DOHH2 (cell line): ENCODE results near the gene PIK3CB.
"Not testable (repeated sequence)": the region's sequence is repeated elsewhere in the genome, so short reads cannot be mapped to it uniquely, and the experiment has no call there.

Source experiments
- H3F3A ChIP-seq: fragments of 200-600 bp; sonication (generic), shearing (Covaris generic); 2 replicates; pipeline ENCODE4 v1.6.0; 2016; ENCODE audit warnings: antibody characterized with exemption, mild to moderate bottlenecking; ENCODE audit not compliant: control insufficient read depth, insufficient read depth
- H3K27ac ChIP-seq: fragments of 200-600 bp; sonication (generic); 2 replicates; pipeline ENCODE4 v1.5.1; 2014; ENCODE audit warnings: low read depth, mild to moderate bottlenecking, low read length, moderate library complexity
- H3K27me3 ChIP-seq: fragments of 200-600 bp; sonication (generic); 2 replicates; pipeline ENCODE4 v1.6.1; 2014; ENCODE audit warnings: mild to moderate bottlenecking, low read length, mixed read lengths; ENCODE audit not compliant: control insufficient read depth
- H3K36me3 ChIP-seq: fragments of 200-600 bp; sonication (generic); 2 replicates; pipeline ENCODE4 v1.6.1; 2014; ENCODE audit warnings: mild to moderate bottlenecking, low read length, moderate library complexity, mixed read lengths; ENCODE audit not compliant: control insufficient read depth
- H3K4me1 ChIP-seq: fragments of 200-600 bp; sonication (generic); 2 replicates; pipeline ENCODE4 v1.6.1; 2014; ENCODE audit warnings: mild to moderate bottlenecking, low read length, mixed read lengths; ENCODE audit not compliant: control insufficient read depth
- H3K4me2 ChIP-seq: fragments of 200-600 bp; sonication (generic); 2 replicates; pipeline ENCODE4 v1.6.0; 2014; ENCODE audit warnings: mild to moderate bottlenecking, low read length, moderate library complexity
- H3K4me3 ChIP-seq: fragments of 200-600 bp; sonication (generic); 2 replicates; pipeline ENCODE4 v1.5.1; 2014; ENCODE audit warnings: mild to moderate bottlenecking, low read length, mixed read lengths
- H3K79me2 ChIP-seq: fragments of 200-600 bp; sonication (generic); 2 replicates; pipeline ENCODE4 v1.6.1; 2014; ENCODE audit warnings: mild to moderate bottlenecking, low read length, mixed read lengths; ENCODE audit not compliant: control insufficient read depth
- H3K9me2 ChIP-seq: fragments of 200-600 bp; sonication (generic); replicated peaks from 2 replicates; pipeline ENCODE4 v1.6.1; 2014; ENCODE audit warnings: mild to moderate bottlenecking, low read length, mixed read lengths; ENCODE audit not compliant: control insufficient read depth
- H3K9me3 ChIP-seq: fragments of 200-600 bp; sonication (generic); 2 replicates; pipeline ENCODE4 v1.6.1; 2014; ENCODE audit warnings: antibody characterized with exemption, low read length, mixed read lengths; ENCODE audit not compliant: control insufficient read depth, insufficient read depth
- H4K20me1 ChIP-seq: fragments of 200-600 bp; sonication (generic); 2 replicates; pipeline ENCODE4 v1.6.0; 2014; ENCODE audit warnings: low read depth, mild to moderate bottlenecking, antibody characterized with exemption, low read length, moderate library complexity; ENCODE audit not compliant: control insufficient read depth, insufficient read depth
- EZH2phosphoT487 ChIP-seq: fragments of 200-600 bp; sonication (generic); IDR thresholded peaks from 2 replicates; pipeline ENCODE4 v1.6.1; 2017; ENCODE audit warnings: borderline replicate concordance, mild to moderate bottlenecking, antibody characterized with exemption, low read length, moderate library complexity, mixed read lengths
- TF ChIP-seq, protein P1 (sequence below): fragments of 200-600 bp; sonication (generic); IDR thresholded peaks from one replicate; pipeline ENCODE4 v1.5.1; 2014; ENCODE audit warnings: antibody characterized with exemption, mild to moderate bottlenecking, low read depth, low read length; ENCODE audit not compliant: poor library complexity, severe bottlenecking

PIK3CB gene

GRCh38 chr3:138850151-138850550 lies 15.4 kb upstream of the PIK3CB start:
- no peak overlapping the region for H3K4me3 ChIP-seq

DNA sequence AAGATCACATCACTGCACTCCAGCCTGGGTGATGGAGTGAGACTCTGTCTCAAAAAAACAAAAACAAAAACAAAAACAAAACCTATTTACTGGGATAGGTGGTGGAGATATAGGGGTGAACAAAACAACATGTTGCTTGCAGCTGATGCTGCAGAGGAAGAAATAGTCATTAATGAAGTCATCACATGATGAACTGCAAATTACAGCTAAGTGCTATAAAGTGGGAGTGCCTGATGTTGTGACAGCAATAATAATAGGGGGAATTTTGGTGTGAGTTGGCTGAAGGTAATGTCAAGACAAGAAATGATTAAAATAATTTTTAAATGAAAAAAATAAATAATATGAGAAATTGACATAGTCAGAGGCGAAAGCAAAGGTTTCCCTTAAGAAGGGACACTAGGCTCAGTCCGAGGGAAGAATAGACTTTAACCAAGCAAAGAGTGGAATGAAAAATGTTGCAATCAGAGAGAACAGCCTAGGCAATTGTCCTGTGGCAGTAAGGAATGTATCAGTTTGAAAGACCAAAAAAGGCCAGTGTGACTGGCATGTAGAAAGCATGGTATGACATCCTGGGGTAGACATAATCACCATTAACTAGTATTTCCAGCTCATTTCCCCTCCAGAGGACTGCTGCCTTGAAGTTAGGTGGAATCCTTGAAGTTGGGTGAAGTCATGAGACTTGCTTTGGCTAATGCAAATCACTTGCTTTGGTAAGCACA lies 14.7 kb upstream of the PIK3CB start:
- Histone ChIP-seq H3K4me2 (no peak overlapping the region), H3K4me1 (peaks cover 7% of the 10 kb centered on the region), H4K20me1 (no peaks in the 10 kb centered on the region), H3K9me2 (no peaks in the 10 kb centered on the region), H3K4me3 (no peak overlapping the region), H3K36me3 (no peaks in the 10 kb centered on the region), H3F3A (no peaks in the 10 kb centered on the region), H3K9me3 (no peaks in the 10 kb centered on the region), H3K27me3 (no peaks in the 10 kb centered on the region), H3K27ac (no peak overlapping the region), H3K79me2 (no peaks in the 10 kb centered on the region)
- TF ChIP-seq, protein P1, sequence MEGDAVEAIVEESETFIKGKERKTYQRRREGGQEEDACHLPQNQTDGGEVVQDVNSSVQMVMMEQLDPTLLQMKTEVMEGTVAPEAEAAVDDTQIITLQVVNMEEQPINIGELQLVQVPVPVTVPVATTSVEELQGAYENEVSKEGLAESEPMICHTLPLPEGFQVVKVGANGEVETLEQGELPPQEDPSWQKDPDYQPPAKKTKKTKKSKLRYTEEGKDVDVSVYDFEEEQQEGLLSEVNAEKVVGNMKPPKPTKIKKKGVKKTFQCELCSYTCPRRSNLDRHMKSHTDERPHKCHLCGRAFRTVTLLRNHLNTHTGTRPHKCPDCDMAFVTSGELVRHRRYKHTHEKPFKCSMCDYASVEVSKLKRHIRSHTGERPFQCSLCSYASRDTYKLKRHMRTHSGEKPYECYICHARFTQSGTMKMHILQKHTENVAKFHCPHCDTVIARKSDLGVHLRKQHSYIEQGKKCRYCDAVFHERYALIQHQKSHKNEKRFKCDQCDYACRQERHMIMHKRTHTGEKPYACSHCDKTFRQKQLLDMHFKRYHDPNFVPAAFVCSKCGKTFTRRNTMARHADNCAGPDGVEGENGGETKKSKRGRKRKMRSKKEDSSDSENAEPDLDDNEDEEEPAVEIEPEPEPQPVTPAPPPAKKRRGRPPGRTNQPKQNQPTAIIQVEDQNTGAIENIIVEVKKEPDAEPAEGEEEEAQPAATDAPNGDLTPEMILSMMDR, result no peak

More at GRCh38 chr3:138850151-138850550, 15.4 kb upstream of the PIK3CB start:
- no peaks in the 10 kb centered on the region for H4K20me1 ChIP-seq
- peaks cover 7% of the 10 kb centered on the region for H3K4me1 ChIP-seq
- TF ChIP-seq EZH2phosphoT487, result no peak
- TF ChIP-seq, protein P1, result no peak
- H3K36me3 ChIP-seq, result no peaks in the 10 kb centered on the region
- H3K79me2 ChIP-seq, result no peaks in the 10 kb centered on the region
- H3F3A ChIP-seq, result no peaks in the 10 kb centered on the region
- H3K27ac ChIP-seq, result no peak overlapping the region
- H3K9me2 ChIP-seq, result no peaks in the 10 kb centered on the region
- no peak overlapping the region for H3K4me2 ChIP-seq
- no peaks in the 10 kb centered on the region for H3K27me3 ChIP-seq
- H3K9me3 ChIP-seq, result no peaks in the 10 kb centered on the region

- Histone ChIP-seq H3K9me3 (no peaks in the 10 kb centered on the region), H4K20me1 (no peaks in the 10 kb centered on the region), H3K27me3 (no peaks in the 10 kb centered on the region), H3K4me2 (no peak overlapping the region), H3F3A (no peaks in the 10 kb centered on the region), H3K79me2 (no peaks in the 10 kb centered on the region), H3K36me3 (no peaks in the 10 kb centered on the region), H3K4me3 (no peak overlapping the region), H3K9me2 (no peaks in the 10 kb centered on the region), H3K4me1 (peaks cover 7% of the 10 kb centered on the region), H3K27ac (no peak overlapping the region)
- TF ChIP-seq, protein P1, result no peak
- TF ChIP-seq EZH2phosphoT487, result no peak
These were observed 14.0 kb upstream of the PIK3CB start for GRCh38 chr3:138848696-138849095.

DNA sequence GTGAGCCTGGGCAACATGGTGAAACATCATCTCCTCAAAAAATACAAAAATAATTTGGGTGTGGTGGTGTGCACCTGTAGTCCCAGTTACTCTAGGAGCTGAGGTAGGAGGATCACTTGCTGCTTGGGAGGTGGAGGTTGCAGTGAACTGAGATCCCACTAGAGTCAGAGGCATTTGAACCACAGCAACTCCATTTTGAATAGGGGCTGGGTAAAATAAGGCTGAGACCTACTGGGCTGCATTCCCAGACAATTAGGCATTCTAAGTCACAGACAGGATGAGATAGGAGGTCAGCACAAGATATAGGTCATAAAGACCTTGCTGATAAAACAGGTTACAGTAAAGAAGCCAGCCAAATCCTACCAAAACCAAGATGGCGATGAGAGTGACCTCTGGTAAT lies 12.1 kb upstream of the PIK3CB start:
- H3K4me1 ChIP-seq, result peaks cover 17% of the 10 kb centered on the region
- H3K4me2 ChIP-seq, H3K36me3 ChIP-seq, H3K27me3 ChIP-seq, H3K4me3 ChIP-seq, H3F3A ChIP-seq, H3K79me2 ChIP-seq, H3K9me2 ChIP-seq, H4K20me1 ChIP-seq, H3K9me3 ChIP-seq, H3K27ac ChIP-seq: not testable (repeated sequence)
